ENCODE results near the gene CYB5A. TPM values are rescaled to one million over a fixed set of nuclear protein-coding genes. Genes with fewer than 3 reads are reported as not detected.
"Not testable (repeated sequence)": the region's sequence is repeated elsewhere in the genome, so short reads cannot be mapped to it uniquely, and the experiment has no call there.

The CYB5A gene
- total RNA-seq, 1 donor from 2014 or later: 103 TPM

GRCh38 chr18:74303306-74303705, 11.5 kb upstream of the CYB5A start:
- intact Hi-C loops (cut with micrococcal nuclease): no loop called here
- no peak for ATAC-seq
- DNase-seq: no peak

DNA sequence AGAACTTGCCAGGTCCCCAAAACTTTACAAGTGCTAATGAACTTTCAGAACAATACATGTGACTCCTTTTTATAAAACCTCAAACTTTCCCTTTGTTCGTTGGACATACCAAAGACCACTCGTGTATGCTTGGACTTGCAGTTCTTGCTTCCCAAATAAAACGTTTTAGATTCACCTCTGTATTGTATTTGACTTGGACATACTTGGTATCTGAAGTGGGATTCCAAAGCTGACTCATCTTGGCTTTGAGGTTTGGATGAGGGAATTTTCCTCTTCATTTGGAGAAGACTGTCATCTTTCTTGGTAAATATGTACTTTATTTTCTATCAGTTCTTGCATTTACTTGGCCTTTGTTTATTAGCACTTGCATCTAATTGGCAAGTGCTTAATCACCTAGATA, 8.0 kb upstream of the CYB5A start:
- ATAC-seq (no peak), DNase-seq (no peak)
- intact Hi-C loops (cut with micrococcal nuclease): no loop called here

GRCh38 chr18:74299162-74299561, 7.4 kb upstream of the CYB5A start:
- DNase-seq: no peak
- intact Hi-C loops (cut with micrococcal nuclease): no loop called here
- ATAC-seq: no peak

DNA sequence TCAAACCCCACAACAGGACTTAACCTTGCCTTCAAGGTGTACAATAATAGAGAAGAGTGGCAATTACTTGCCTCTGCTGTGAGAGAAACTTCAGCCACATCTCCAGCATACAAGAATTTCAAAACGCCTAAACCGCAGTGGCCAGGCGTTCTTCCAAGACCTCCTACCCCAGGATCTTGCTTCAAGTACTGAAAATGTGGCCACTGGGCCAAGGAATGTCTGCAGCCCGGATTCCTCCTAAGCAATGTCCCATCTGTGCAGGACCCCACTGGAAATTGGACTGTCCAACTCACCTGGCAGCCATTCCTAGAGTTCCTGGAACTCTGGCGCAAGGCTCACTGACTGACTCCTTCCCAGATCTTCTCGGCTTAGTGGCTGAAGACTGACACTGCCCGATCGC, 2.8 kb upstream of the CYB5A start:
- intact Hi-C loops (cut with micrococcal nuclease): no loop called here
- ATAC-seq: no peak
- DNase-seq: peak; percentile 47

GRCh38 chr18:74292982-74293381, 1.2 kb upstream of the CYB5A start:
- ATAC-seq; intact Hi-C loops (cut with micrococcal nuclease); DNase-seq: not testable (repeated sequence)

- intact Hi-C loops (cut with micrococcal nuclease): no loop called here
- DNase-seq: no peak
- ATAC-seq: no peak
Measured at GRCh38 chr18:74292541-74292858, 737 bp upstream of the CYB5A start.

- intact Hi-C loops (cut with micrococcal nuclease): no loop called here
- DNase-seq (no peak), ATAC-seq (no peak)
Measured at GRCh38 chr18:74291472-74291770, 342 bp downstream of the CYB5A start.

GRCh38 chr18:74290794-74291471, 830 bp downstream of the CYB5A start:
- DNase-seq (peak; percentile 65), ATAC-seq (peak; percentile 57)
- intact Hi-C loops (cut with micrococcal nuclease): no loop called here

DNA sequence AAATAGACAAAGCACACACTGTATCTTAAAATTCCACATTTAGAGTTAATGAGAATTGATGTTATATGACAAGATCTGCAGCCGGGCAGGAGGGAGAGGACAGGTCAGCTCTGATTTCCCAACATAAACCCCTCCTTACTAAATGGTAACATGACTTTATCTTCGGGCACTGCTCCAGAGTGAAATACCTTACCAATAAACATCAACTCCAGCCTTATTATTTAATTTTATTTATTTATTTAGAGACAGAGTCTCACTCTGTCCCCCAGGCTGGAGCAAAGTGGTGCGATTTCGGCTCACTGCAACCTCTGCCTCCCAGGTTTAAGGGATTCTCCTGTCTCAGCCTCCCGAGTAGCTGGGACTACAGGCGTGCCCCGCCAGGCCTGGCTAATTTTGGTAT, 1.7 kb downstream of the CYB5A start:
- ATAC-seq: no peak
- no peak for DNase-seq
- intact Hi-C loops (cut with micrococcal nuclease): no loop called here

DNA sequence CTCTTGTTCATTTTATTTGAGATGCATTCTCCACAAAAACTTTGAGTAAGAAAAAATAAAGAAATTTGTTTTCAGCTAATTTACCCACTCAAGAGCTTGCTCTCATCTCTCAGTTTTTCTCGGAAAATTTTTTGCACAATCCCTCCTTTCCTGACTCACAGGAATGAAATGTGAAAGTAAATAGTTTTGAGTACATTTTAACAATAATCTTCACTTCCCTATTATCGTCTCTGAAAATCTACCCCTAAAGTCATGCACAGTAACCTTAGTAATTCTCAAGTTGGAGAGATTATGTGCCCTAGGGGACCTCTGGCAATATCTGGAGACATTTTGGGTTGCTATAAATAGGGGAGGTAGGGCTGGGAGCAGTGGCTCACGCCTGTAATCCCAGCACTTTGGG, 2.6 kb downstream of the CYB5A start:
- intact Hi-C loops (cut with micrococcal nuclease): no loop called here
- no peak for ATAC-seq
- DNase-seq: no peak

GRCh38 chr18:74288730-74289129, 3.0 kb downstream of the CYB5A start:
- intact Hi-C loops (cut with micrococcal nuclease): no loop called here
- ATAC-seq (no peak), DNase-seq (no peak)

DNA sequence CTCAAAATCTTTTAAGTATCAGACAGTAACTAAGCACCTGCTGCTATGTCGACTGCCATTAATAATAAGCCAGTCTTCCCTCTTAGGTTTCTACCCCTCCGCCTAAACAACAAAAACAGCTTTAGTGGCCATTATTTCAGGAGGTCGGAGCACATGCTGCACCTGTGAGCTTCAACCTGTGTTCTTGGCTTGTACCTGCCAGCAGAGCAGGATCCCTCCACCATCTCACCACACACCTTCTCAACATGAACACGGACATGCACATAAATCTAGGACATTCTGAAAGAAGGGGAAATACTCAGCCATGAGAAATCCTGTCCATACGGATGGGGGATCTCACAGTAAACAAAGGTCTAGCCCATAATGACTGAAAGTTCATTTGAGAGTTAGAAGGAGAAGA, 3.7 kb downstream of the CYB5A start:
- DNase-seq (no peak), ATAC-seq (no peak)
- intact Hi-C loops (cut with micrococcal nuclease): no loop called here

- no peak for ATAC-seq
- intact Hi-C loops (cut with micrococcal nuclease): no loop called here
- DNase-seq: no peak
Measured at GRCh38 chr18:74286856-74287255, 4.9 kb downstream of the CYB5A start.

GRCh38 chr18:74286106-74286855, 5.5 kb downstream of the CYB5A start:
- ATAC-seq (no peak), DNase-seq (no peak)
- intact Hi-C loops (cut with micrococcal nuclease): no loop called here

GRCh38 chr18:74285583-74285982, 6.2 kb downstream of the CYB5A start:
- DNase-seq; intact Hi-C loops (cut with micrococcal nuclease); ATAC-seq: not testable (repeated sequence)

DNA sequence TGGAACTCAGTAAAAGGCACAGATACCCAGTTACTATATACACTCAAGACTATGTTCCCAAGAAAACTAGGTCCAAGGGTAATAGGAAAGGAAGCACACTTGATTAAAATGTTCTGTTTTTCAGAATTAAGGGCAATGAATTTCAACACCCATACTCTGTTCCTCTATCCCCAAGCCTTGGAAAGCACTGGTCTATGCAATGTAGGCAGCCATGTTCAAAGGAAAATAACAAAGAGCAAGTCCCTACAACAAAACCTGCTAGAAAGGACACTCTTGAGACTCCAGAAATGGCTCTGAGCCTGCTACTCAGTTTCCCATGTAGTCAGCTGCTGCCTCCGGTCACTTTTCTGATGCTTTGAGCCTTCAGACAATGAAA, 6.8 kb downstream of the CYB5A start:
- no peak for ATAC-seq
- intact Hi-C loops (cut with micrococcal nuclease): no loop called here
- DNase-seq: no peak

DNA sequence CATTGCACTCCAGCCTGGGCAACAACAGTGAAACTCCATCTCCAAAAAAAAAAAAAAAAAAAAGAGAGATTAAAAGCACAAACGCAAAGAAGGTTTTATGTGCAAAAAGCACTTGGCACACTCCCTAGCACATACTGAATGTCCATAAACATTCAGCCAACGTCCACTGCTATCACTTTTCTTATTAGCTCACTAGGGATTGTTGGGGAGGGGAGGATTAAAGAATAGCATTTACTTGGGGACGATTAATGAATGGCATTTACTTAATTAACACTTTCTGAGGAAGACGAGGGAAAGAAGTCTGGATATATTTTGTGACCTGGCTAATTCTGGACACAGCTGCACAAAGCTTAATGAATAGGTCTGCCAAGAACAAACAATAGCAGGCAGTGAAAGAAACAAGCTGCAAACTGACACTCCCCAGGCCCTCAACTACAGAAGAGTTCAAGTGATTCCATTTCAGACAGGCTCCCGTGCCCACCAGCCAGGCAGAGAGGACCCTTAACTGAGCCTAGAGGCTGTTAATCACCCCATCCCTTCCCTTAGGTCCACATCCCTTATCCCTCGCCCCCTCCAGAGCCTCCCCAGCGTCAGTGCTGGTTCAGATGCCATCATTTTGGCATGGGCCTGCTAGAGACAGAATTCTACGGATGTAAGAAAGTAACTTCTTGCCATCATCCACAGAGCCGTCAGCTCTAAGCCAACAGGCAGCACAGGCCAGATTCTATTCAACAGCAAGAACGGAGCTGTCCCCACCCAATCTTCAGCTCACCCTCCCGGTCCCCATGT, 7.4 kb downstream of the CYB5A start:
- ATAC-seq (peak; percentile 79), DNase-seq (peak; percentile 40)
- intact Hi-C loops (cut with micrococcal nuclease): no loop called here

GRCh38 chr18:74283646-74284045, 8.1 kb downstream of the CYB5A start:
- intact Hi-C loops (cut with micrococcal nuclease): no loop called here
- ATAC-seq (no peak), DNase-seq (no peak)

DNA sequence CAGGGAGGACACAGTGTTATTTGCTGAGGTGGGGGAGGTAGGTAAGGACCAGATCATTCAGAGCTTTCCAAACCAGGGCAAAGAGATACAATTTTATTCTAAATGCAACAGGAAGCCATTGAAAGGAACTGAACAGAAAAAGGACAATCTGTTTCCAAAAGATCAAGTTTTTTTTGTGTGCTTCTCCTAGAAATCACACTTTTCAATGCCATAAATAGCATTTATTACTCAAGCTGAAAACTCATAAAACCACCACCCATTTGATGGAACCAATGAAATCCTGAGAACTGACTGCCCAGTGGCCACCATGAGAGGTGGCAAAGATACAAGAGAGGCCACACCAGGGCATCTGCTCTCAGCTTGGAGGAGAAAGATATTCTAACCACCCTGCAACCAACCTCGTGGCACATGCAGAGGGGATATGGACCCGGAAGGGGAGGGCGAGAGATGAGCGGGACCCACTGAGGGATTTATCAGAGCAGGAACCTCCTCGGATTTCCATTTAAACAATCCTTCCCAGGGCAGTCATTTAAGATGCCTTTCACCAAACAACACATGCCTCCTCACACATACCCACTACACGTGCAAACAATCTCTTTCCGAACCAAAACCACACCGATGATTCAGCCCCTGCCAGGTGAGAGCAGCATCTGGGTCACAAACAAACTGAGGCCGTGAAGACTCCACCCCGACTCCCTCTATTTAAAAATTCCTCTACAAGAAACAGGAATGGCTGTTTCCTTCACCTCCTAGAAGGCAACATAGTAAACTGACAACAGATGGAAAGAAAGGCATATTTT, 8.8 kb downstream of the CYB5A start:
- DNase-seq (no peak), ATAC-seq (no peak)
- intact Hi-C loops (cut with micrococcal nuclease): no loop called here

Measured in left ventricle myocardium superior (tissue), 1 donor.